NCI-H2227 (cell line): ENCODE measurements around the gene VMO1.
A peak's percentile ranks its signal among the peaks of the same experiment; 100 is the strongest.

Source experiments
- DNase-seq: peaks from one replicate; lab custom pipeline; 2025; ENCODE audit not compliant: unreplicated experiment; lab: John Stamatoyannopoulos, UW

Gene VMO1

DNA sequence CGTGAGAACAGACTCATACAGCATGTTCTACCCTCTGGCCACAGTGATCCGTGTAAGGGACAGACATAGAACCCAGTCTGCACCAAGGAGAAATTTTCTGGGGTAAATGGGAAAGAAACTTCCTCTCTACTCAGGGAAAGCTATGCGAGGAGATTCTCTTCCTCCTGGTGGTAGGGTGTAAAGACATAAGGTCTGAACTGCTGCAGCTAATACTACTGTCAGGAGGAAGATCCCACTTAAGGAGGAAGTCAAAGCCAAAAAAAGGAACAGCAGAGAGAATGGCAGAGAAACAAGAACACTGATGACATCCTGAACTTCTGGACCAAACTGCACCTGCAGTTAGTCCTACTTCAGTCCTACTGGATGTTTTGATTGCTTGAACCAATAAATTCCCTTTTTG is 21.6 kb downstream of the VMO1 start:
- DNase-seq: no peak

DNA sequence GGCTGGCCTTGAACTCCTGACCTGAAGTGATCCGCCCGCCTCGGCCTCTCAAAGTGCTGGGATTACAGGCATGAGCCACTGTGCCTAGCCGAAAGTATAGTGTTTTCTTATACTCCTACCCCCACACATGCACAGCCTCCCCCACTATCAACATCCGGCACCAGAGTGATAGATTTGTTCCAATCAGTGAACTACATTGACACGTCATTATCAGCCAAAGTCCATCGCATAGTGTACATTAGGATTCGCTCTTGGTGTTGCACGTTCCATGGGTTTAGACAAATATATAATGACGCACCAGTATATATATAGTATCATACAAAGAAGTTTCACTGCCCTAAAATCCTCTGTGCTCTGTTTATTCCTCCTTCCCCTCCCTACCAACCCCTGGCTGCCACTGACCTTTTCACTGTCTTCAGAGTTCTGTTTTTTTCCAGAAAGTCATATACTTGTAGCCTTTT is 26.4 kb downstream of the VMO1 start:
- DNase-seq: no peak

DNA sequence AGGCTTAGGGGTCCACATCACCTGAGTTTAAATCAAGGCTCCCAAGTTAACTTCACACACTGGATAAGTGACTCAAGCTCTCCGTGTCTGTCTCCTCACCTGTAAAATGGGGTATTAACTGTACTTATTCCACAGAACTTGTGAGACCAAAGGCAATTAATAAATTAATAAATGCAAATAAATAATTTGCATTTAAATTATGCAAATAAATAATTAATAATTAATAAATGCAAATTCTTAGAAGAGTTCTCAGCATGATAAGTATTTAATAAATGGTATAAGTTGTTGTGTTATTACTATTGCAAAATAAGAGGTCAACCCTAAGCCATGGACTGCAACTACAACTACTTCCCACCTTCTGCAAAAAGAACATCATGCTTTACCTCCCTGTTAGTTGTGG is 32.8 kb downstream of the VMO1 start:
- no peak for DNase-seq

DNA sequence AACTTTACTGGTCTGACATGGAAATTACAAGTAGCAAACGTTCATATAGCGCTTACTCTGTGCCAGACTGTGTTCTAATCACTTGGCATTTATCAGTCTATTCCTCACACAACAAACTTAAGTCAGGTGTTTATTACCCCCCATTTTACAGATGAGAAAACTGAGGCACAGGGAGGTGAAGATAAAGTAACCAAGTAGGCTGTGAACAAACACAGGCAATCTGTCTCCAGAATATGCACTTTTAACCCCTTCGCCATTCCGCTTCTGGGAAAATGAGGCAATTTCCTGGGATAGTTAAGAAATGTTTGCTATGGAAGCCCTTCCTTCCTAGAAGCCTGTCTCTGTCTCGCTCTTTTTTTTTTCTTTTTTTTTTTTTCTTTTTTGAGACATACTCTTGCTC is 34.2 kb downstream of the VMO1 start:
- no peak for DNase-seq

DNA sequence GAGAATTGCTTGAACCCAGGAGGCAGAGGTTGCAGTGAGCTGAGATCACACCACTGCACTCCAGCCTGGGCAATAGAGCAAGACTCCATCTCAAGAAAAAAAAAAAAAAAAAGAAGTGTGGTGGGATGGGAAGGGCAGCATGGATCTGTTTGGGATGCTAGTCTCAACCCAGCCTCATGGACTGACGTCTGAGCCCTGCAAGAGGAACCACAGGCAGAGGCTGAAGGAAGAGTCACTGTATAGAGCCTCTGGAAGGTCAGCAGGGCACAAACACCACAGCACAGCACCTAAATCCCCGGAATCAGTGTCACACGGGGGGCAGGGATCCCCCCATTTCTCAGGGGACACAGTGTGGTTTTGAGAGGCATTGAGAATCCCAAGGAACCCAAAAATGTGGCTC is 35.6 kb downstream of the VMO1 start:
- DNase-seq: no peak

DNA sequence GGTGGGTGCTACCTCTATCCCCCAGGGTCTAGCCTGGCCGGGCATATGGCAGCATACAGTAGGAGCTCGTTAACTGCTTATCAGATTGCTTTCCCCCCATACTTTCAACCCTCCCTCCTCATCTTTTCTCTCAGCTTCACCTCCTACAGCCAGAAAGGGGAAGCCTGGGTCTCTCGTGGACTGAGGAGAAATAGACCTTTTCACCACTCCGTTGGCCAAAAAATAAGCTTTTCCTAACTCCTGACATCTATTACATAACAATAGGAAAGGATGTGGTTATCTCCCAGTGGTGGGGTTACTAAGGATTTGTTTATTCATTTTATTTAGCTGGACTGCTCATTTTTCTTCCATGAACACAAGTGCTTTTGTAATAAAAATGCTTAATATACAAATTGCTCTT is 37.5 kb downstream of the VMO1 start:
- DNase-seq: no peak

DNA sequence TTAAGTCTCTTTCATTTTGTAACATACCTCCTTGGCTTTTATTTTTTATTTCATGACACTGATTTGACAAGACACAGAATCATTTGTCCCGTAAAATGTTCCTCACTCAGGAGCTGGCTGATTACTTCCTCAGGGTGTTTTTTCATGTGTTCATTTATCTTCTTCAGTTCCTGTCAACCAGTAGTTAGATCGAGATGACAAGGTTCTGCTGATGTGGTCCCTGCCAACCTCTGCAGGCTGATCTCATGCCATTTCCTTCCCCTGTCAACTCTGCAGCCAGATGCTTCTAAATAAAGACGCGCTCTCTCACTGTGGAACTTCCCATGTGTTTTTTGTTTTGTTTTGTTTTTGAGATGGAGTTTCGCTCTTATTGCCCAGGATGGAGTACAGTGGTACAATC is 38.3 kb downstream of the VMO1 start:
- no peak for DNase-seq

DNA sequence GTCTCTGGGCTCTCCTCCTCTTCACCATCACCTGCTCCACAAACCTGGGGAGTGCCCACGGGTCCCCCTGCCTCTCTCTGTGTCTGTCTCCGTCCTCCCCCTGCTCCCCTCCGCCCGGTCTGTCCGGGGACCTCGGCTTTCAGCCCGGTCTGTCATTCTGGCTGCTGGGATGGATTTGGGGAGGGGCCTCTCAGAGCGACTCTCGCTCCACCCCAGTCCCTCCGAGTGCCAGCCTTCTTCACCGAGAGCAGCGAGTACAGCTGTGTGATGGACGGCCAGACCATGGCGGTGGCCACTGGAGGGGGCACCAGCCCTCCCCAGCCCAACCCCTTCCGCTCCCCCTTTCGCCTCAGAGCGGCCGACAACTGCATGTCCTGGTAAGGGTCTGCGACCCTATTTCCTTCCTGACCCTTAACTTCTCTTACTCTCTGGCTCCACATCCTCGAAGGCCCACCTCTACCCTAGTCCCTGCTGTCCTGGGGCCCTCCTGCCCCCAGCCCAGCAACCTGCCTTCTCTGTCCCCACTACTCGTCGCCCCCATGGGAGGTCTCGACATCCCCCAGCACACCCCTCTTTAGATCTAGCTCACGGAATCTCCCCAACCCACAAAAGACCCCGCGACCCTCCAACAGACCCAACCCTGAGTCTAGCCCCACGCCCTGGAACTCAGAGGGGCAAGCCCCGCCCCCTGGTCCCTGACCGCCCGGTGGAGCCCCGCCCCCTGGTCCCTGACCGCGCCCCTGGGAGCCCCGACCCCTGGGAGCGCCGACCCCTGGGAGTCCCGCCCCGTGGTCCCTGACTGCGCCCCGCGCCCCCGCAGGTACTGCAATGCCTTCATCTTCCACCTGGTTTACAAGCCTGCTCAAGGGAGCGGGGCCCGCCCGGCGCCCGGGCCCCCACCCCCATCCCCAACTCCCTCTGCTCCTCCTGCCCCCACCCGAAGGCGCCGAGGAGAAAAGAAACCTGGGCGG is 40.9 kb downstream of the VMO1 start:
- DNase-seq: peak; percentile 41

DNA sequence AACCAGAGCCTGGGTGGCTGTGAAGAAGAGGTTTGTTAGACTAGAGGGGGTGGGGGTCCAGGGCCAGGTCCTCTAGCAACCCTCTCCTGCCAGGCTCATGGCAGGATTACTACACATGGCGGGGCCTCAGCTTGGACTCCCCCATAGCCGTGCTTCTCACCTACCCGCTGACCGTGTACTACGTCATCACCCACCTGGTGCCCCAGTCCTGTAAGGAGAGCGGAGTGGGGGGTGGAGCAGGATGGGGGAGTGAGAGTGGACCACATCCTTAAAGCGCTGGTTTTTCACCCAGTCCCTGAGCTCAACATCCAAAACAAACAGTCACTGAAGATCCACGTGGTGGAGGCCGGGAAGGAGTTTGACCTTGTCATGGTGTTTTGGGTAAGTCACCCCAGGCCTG is 42.3 kb downstream of the VMO1 start:
- no peak for DNase-seq

DNA sequence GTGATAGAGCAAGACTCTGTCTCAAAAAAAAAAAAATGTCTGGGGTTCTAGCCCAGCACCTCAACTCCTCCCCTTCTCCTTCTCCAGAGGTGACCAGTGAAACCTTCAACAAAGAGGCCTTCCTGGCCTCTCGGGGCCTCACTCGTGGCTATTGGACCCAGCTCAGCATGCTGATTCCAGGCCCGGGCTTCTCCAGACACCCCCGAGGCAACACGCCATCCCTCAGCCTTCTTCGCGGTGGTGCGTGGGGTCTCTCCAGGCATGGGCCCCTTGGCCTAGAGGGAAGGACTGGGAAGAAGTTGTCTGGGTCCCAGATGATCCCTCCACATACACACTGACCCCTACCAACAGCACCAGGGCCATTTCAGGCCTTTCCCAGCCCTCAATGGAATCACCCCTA is 42.9 kb downstream of the VMO1 start:
- DNase-seq: no peak

DNA sequence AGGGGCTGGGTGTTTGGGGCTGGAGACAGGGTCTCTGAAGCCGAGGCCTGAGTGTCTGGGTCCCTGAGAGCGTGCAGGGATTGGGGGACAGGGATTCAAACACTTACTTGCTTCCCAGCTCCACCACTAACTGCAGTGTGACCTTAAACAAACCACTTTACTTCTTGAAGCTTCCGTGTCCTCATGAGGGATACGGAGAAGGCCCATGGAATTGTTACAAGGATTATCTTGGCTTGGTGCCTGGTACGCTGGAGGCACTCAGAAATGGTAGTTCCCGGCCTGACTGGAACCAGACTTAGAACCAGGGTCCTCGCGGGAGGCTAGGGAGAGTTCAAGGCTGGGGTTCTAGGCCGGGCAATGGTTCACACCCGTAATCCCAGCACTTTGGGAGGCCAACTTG is 43.5 kb downstream of the VMO1 start:
- DNase-seq: no peak

DNA sequence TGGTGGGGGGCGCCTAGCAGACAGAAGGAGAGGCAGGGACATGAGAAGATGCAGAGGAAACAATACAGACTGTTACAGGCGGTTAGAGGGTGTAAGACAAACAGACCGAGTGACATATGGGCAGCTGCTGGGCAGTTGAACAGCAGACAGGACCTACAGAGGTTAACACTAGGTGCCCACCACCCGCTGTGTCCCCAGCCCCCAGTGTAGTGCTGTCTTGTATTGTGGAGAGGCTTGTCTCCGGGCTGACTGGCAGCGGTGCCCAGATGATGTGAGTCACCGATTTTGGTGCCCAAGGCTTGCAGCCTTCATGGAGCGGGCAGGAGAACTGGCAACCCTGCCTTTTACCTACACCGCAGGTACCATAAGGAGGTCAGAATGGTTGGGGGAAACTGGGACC is 44.0 kb downstream of the VMO1 start:
- DNase-seq: no peak

DNA sequence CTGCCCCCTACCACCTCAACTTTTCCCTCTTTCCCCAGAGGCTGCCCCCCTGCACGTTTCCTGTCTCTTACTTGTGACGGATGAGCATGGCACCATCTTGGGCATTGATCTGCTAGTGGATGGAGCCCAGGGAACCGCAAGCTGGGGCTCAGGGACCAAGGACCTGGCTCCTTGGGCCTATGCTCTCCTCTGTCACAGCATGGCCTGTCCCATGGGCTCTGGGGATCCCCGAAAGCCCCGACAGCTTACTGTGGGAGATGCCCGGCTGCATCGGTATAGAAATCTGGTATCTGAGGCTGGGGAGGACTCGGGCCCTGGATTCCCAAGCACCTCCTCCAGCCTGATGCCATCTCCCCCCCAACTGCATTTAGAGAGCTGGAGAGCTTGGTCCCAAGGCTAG is 44.6 kb downstream of the VMO1 start:
- DNase-seq: no peak

DNA sequence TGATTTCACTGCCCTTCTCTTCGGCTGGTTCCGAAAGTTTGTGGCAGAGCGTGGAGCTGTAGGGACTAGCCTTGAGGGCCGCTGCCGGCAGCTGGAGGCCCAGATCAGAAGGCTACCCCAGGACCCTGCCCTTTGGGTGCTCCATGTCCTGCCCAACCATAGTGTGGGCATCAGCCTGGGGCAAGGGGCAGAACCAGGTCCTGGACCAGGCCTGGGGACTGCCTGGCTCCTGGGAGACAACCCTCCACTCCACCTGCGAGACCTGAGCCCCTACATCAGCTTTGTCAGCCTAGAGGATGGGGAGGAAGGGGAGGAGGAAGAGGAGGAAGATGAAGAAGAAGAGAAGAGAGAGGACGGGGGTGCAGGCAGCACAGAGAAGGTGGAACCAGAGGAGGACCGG is 45.6 kb downstream of the VMO1 start:
- DNase-seq: no peak

DNA sequence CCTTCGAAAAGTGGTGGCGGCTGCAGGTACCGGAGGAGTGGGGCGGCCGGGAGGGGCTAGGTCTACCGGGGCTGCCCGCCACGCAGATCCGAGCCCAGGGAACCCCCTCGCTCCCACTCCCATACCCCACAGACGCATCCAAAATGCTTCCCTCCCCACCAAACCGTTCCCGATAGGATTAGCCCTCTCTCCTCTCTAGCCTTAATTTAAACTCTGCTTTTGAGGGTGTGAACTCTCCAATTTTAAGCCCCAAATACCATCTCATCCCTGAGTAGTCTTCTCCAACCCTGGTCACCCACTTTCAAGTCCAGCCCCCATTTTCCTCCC is 46.2 kb downstream of the VMO1 start:
- DNase-seq: no peak

DNA sequence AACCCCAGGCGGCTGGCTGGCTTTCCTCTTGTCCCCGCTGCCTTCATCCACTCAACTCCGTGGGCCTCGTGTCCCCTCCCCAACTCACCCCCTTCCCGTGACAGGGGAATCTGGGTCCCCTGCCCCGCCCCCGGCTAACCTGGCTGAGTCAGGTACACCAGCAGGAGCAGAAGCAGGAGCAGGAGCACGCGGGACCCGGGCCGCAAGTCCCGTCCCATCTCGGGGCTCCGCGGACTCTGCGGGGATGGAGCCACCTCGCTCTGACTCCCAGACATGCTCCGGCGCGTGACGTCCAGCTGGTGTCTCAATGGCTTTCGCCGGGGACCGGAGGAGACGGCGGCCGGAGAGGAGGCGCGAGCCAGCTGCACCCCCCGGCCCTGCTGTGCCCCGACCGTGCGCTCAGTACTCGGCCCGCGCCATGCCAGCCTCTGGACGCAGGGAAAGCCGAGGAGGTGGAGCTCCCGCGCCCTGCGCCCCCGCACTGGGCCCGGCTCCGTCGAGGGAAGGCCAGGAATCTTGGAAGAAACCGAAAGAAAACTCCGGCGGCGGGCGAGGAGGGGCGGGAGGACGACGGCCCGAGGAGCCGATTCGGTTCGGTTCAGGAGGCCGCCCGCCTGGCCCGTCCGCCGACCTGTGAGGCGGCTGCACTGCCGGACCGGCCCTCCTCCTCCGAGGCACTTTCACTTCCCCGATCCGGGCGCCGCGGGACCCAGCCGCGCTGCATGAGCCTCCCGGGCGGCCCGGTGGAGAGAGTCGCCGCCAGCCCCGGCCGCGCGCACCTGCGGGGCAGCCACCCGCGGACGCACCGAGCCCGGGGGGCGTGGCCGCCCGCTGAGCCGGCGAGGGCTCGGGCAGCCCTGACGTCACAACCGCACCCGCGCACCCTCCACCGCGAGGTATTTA is 46.8 kb downstream of the VMO1 start, which contains the start of the genes CXCL16 and ZMYND15:
Gene CXCL16, minus strand, starts transcription at position 807 of the 903 bp plus-strand sequence. Its CDS starts 589 bp downstream, at position 218.
Gene ZMYND15, plus strand, starts transcription at position 712 of the 903 bp plus-strand sequence. CDS start 716 bp downstream, outside the sequence.
- DNase-seq: no peak

DNA sequence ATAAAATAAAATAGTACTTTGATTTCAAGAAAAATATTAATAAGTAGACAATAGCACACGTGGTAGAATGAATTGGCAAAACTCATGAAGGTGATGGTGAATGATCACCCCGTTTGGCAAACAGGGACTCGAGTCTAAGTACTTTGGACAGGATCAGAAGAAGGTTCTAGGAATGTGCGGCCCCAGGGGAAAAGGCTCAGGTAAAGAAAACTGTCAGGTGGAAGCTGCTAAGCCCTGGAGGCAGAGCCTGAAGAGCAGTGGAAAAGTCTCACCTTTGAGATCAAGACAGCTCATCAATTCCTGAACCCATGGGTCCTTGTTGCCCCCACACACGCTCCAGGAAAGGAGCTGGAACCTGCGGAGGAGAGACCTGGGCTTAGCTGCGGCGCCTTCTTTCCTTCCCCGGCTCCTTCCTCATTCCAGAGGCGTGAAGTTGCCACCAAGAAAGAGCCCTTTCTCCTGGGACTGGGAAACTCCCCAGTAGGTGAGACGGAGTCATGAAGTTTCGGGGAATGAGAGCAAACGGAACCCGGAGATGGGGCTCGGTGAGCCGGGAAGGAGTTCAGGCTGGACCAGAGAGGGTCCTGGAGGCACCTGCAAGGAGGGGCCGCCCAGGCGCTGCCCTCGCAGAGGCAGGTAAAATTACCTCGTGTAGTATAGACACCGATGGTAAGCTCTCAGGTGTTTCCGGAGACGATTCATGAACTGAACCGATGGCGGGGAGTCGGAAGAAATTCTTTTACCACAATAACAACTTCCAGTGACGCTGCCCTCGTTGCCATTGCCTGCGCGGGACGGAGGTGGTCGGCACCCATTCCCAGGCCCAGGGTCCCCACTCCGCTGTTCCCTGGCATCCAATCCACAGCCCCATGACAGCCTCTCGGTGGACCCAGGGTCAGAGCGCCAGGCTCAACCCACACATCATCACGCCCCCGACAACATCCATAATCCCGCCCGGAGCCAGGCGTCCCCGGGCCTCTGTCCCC is 47.7 kb downstream of the VMO1 start:
- no peak for DNase-seq

DNA sequence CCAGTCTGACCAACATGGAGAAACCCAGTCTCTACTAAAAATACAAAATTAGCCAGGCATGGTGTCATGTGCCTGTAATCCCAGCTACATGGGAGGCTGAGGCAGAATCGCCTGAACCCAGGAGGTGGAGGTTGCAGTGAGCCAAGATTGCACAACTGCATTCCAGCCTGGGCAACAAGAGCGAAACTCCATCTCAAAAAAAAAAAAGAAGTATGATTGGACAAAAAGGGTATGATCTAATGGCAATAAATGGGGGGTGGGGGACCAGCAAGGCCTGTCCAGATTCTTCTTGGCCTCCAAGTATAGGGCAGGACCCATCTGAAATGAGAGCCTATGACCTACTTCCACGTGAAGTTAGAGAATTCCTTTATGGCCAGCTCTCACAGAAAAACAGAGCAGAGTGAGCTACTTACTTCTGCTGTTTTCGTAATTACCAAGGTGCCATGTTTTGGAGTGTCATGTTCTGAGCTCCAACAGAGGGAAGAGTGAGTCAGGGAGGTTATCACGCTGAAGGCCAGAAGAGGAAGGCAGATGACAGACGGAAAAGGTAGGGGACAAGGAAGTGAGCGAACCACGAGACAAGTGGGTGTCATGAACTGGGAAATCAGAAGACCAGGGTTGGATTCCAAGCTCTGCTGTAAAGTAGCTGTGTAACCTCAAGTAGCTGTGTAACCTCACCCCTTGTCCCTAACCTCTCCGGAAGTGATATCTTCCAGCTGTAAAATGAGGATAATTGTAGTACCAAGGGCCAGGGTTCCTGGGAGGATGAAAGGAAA is 50.1 kb downstream of the VMO1 start:
- no peak for DNase-seq
